Smooth muscle cell of the brain vasculature (primary cell): Measurements from ENCODE around the gene H2AZ2.
"Not testable (repeated sequence)": the region's sequence is repeated elsewhere in the genome, so short reads cannot be mapped to it uniquely, and the experiment has no call there.

Experiments used
- DNase-seq: peaks from one replicate; pipeline ENCODE4 v3.0.0-alpha.2; 2012; ENCODE audit warnings: low read depth, low spot score

H2AZ2 gene

DNA sequence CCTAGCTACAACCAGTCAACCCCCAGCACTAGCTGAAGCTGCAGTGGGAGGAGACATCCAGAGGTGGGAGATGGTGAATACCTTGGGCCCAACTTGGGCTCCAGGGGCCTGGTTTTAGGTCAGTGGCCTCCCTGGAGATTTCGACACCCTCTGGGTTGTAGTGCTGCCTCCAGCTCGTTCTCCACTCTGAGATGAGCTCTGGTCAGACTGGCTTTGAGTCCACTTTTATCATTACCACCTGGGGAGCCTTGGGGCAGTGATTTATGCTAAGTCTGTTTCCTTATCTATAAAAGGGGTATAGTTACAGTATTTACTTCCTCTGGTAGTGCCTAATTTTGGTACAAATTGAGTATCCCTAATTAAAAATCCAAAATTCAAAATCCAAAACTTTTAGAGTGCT lies 28.6 kb downstream of the H2AZ2 start:
- DNase-seq: no peak

DNA sequence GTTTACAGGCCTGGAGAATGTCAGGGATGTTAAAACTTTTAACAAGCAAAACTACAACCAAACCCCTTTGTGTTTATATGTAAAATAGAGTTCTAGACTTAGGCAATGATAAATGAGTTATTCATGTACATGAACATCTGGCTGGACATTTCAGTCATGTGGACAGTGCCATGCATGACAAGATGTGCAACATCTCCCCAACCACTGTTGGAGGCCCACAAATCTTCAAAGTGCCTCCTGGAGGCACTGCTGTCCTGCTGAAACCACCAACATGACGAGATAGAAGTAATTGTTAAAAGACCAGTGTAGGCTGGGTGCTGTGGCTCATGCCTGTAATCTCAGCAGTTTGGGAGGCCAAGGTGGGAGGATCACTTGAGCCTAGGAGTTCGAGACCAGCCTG lies 33.0 kb downstream of the H2AZ2 start:
- DNase-seq: no peak

DNA sequence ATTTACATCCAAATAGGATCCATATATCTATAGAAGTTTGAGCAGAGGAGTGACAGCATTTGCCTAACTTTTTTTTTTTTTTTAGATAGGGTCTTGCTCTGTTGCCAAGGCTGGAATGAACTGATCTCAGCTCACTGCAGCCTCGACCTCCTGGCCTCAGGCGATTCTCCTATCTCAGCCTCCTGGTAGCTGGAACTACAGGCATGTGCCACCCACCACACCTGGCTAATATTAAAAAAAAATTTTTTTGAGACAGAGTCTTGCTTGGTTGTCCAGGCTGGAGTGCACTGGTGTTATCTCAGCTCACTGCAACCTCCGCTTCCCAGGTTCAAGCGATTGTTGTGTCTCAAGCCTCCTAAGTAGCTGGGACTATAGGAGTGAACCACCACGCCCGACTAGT lies 36.3 kb downstream of the H2AZ2 start:
- no peak for DNase-seq

DNA sequence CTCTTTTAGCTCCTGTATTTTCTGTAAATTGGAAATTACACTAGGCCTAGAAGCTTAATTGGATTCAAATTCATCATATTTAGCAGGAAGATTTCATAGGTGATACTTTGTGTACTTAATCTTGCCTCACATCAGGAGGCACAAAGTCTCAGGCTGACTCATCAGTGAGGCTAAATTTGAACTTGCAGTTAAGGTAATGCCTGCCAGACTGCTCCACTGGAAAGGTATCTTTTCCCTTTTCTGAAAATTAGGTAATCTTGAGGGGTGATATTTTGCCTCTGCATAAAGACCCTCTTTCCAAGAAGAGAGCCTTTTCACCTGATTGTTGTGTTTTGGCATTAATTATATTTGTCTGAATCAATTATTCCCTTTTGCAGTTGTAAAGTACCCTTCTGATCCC lies 36.8 kb downstream of the H2AZ2 start:
- no peak for DNase-seq

DNA sequence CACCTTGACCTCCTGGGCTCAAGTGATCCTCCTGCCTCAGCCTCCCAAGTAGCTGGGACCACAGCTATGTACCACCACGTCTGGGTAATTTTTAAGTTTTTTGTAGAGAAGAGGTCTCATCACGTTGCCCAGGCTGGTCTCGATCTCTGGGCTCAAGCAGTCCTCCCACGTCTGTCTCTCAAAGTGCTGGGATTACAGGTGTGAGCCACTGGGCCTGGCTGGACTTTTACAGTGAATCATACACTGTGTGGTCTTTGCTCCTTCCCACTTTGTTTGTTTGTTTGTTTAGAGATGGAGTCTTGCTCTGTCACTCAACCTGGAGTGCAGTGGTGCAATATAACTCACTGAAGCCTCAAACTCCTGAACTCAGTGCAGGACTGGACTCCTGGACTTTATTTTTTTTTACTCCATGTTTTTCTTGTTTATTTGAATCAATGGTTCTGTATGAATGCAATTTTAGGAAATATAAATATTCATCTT lies 38.9 kb downstream of the H2AZ2 start:
- no peak for DNase-seq

DNA sequence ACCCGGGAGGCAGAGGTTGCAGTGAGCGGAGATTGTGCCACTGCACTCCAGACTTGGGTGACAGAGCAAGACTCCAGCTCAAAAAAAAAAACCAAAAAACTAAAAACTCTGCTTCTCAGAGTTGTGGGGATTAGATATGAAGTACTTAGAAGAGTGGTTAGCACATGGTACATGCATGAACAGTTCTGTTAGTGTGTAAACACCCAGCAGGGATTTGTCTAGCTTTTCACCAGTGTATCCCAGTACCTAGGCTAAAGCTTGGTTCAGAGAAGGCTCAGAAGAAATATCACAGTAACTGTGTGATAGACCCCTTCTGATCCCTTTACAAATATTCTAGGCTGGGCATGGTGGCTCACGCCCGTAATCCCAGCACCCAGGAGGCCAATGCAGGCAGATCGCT lies 41.9 kb downstream of the H2AZ2 start:
- no peak for DNase-seq

DNA sequence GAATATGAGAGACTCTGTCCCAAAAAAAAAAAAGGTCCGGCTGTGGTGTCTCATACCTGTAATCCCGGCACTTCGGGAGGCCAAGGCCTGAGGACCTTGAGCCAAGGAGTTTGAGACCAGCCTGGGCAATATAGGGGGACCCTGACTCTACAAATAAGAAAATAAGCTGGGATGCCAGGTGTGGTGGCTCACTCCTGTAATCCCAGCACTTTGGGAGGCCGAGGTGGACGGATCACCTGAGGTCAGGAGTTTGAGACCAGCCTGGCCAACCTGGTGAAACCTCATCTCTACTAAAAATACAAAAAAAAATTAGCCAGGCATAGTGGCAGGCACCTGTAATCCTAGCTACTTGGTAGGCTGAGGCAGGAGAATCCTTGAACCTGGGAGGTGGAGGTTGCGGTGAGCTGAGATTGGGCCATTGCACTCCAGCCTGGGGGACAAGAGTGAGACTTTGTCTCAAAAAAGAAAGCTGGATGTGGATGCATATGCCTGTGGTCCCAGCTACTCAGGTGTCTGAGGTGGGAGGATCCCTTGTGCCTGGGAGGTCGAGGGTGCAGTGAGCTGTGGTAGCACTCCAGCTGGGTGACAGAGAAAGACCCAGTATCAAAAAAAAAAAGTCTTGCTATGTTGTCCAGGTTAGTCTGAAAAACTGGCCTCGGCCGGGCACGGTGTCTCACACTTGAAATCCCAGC lies 43.9 kb downstream of the H2AZ2 start:
- not testable (repeated sequence) for DNase-seq

DNA sequence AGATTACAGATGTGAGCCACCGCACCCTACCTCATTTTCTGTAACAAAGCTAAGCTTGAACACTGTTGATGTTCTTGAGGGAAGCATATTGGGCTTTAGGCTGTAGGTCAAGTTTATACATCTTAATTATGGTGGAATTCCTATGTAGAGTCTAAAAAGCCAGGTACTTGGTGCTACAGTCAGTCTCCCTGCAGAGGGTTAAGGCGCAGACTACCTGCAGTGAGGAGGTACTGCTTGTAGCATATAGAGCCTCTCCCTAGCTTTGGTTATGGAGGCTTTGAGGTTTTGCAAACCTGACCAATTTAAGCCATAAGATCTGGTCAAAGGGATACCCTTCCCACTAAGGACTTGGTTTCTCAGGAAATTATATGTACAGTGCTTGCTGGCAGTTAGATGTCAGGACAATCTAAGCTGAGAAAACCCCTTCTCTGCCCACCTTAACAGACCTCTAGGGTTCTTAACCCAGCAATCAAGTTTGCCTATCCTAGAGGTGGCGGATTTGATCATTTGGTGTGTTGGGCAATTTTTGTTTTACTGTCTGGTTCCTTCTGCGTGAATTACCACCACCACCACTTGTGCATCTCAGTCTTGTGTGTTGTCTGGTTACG lies 45.4 kb downstream of the H2AZ2 start:
- DNase-seq: no peak

DNA sequence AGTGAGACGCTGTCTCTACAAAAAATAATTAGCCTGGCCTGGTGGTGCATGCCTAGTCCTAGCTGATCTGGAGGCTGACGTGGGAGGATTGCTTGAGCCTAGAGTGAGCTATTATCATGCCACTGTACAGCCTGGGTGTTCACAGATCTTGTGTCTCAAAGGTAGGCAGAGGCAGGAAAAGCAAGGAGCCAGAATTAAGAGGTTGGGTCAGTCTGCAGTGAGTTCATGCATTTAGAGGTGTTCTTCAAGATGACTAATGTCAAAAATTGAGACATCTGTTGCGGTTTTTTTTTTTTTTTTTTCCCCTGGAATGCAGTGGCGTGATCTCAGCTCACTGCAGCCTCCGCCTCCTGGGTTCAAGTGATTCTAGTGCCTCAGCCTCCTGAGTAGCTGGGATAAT lies 46.0 kb downstream of the H2AZ2 start:
- DNase-seq: no peak

DNA sequence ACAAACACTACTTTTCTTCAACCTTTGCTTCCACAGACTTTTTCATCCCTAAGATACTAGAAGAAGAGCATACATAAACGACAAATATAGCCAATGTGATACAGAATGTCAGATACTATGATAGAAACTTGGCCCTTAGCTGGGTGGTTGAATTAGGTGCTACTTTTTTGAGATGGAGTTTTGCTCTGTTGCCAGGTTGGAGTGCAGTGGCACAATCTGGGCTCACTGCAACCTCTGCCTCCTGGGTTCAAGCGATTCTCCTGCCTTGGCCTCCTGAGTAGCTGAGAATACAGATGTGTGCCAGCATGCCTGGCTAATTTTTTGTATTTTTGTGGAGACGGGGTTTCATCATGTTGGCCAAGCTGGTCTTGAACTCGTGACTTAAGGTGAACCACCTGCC lies 47.9 kb downstream of the H2AZ2 start:
- no peak for DNase-seq

DNA sequence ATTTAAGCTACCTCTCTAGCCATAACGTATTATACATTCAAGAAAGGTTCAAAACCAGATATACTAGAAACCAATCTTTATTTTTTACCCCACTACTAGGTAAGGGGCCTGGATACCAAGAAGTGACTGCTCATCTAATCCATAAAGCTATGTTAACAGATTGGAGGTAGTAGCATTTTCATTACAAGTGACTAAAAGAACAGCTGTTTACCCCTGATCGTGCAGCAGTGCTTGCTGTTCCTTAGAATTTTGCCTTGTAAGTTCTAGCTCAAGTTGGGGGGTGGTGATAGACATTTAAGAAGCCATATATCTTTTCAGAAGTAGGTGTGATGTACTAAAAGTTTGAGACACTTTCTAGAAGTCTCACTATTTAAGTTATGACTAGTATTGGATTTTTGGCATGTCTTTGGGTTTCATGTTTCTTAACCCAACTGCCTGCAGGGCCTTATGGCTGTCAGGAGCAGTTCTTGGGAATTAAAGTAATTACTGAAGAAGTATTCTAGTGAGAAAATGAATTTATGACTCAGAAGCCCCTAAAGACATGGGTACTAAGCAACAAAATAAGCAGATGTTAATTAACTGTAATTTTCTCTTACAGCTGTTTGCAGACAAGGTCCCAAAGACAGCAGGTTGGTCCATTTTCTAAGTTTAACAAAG lies 49.1 kb downstream of the H2AZ2 start:
- DNase-seq: no peak

DNA sequence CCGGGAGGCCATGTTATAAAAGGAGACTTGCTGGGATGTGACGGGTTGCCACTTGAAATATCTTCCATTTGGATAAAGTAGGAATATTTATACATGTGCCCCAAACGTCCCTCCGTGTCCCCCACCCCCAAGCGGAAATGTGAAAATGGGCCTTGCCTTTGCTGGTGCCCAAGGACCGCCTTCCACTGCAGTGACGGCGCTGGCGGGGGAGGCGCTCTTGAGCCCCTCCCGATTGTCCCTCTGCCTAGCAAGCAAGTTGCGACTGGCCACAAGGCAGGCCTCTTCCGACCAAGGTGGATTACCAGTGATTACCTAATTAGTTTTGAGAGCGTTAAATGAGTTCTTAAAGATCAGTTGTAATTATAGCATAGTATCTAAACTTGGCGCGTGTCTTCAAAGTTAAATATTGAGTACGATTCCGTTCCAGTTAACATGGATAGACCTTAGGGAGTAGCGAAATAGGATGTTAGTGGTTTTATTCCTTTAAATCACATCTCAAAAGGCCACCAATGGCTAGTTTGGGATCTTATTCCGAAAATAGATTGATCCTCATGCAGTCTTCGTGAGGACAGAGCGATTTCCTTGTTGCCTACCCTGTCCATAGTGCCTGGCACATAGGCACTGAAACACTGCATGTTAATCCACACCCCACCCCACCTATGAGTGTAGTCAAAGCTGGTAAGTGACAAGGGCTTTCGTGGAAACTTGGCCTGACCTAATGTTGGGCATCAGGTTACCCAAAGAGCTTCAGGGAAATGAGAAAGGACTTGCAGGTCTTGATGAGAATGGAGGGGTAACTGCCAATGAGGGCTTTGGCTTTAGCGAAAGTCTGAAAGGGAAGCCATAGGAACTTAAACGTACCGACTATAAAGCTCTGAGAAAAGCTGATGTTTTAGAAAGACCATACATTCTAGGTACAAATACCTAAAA lies 50.3 kb downstream of the H2AZ2 start:
- DNase-seq: peak; percentile 56

DNA sequence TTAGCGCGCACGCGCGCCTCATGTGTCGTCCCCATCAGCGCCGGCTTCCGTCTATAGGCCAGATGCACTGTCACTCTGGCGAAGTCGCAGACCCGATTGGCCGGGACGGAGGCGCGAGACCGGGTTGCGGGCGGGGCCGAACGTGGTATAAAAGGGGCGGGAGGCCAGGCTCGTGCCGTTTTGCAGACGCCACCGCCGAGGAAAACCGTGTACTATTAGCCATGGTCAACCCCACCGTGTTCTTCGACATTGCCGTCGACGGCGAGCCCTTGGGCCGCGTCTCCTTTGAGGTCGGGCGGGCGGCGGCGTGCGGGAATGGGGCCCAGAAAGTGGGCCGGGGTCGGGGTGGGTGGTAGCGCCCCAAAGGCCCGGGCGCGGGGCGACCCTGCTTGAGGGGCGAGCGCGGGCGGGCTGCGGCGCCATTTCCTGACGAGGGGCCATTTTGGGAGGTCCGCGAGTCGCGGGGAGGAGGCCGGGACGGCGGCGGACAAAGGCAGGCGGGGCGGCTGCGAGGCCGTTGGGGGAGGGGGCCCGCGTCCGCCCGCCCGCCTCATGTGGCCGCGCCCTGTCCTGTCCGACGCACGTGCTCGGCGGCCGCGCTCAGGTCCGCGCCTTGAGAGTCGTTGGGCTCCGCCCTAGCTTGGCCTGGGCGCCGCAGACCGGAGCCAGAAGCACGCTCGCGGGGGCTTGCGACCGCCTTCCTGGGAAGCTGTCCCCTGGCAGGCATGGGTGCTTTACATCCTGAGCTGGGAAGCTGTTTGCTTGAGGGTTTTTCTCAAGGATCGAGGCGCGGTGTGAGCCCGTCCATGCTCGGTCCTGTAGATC lies 51.2 kb downstream of the H2AZ2 start, which contains the start of gene PPIA:
PPIA (plus strand) TSS at position 178 of the 825 bp plus-strand sequence; CDS start at position 222, 44 bp downstream.
- DNase-seq: peak; percentile 96

DNA sequence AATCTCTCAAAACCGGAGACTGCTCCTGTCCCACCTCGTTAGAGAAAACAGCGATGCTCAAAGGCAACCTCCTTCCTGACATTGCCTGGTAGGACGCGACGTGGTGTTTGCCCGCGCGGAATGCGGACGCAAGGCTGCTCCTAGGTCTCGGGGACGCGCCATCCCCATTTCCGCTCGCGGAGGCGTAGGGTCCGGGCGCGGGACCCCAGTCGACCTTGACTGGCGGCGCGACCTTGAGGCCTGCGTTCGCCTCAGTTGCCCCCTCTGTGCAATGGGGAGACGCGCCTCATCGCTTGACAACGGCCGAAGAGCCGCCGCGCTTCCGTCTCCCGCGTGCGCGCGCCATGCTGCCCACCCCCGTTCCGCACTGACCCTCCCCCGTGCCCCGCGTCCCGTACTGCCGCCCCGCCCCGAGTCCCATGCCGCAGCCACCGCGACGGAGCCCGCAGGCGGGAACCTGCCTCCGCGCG lies 51.8 kb downstream of the H2AZ2 start:
- DNase-seq: no peak

DNA sequence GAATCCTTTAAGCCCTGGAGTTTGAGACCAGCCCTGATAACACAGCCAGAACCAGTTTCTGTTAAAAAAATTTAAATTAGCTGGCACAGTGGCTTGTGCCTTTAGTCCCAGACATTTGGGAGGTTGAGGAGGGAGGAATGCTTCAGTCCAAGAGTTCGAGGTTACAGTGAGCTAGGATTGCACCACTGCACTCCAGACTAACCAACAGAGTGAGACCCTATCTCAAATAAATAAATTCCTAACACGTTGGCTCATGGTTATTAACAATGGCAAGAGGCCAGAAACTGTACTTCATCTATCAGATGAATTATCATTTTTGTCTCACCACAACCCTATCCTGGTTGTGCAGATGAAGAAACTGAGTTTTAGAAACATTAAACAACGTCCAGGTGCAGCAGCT lies 53.6 kb downstream of the H2AZ2 start:
- no peak for DNase-seq

DNA sequence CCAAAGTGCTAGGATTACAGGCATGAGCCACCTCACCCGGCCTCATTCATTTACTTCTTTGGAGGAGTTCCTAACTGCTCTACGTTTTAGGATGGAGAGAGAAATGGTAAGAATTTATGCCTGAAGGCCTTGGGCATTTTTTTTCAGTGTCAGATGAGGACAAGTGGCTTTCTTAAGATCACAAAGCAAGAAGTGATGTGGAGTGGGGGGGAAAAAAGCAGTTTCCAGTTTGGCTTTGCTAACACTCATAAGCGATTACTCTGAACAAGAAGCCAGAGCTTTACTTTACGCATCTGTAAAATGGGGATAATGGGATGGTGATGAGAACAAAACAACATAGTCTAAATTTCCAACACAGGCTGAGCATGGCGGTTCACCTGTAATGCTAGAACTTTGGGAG lies 54.0 kb downstream of the H2AZ2 start:
- DNase-seq: no peak

DNA sequence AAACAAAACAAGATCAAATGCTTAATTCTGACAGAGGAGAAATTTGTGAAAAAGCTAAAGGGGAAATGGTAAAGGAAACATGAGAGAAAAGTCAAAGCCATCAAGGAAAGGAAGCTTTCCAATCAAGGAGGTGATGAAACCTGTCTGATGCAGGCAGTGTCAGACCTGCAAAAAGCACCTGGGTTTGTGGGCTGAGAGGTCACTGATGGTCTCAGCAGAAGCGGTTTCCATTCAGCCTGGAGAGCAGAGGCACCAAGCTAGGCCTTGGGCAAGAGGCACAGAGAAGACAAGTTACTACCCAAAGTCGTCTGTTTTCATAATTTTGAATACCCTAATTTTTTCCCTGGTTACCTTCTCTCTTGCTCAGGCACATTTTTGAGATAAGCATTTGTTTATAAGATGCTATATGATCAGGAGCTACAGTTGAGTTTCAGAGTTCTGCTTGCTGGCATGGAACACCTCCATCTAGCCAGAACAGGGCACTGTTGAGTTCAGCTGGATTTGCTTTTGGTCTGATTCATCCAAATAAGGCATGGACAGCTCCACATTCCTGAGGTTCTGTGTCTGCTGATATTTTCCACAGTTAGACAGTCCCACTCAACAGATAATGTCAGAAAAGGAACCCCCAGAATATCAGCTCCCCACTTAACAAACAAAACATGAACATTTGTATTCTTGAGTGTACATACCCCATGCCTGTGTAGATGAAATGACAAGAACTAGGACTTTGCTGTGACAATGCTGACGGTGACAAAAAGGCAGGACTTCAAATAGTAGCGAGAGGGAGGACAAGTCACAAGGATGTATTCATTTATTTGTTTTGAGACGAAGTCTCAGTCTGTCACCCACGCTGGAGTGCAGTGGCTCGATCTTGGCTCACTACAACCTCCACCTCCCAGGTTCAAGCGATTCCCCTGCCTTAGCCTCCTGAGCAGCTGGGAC lies 56.3 kb downstream of the H2AZ2 start:
- no peak for DNase-seq

DNA sequence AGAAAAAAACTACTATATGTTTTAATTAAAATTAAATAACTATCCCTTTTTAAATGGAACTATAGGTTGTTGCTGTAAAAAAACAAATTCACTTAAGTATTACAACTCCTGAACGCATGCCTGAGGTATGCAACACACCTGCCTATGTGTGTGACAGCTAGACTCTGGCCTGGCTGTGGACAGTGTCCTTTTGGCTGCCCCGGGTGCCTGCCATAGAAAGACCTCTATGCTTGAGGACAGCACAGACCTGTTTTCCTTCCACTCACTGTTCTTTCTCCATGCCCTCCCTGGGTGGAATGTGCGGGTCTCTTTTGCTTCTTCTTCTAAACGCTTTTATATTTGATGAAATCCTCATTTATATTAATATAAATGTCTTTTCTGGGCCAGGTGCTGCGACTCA lies 57.9 kb downstream of the H2AZ2 start:
- no peak for DNase-seq

DNA sequence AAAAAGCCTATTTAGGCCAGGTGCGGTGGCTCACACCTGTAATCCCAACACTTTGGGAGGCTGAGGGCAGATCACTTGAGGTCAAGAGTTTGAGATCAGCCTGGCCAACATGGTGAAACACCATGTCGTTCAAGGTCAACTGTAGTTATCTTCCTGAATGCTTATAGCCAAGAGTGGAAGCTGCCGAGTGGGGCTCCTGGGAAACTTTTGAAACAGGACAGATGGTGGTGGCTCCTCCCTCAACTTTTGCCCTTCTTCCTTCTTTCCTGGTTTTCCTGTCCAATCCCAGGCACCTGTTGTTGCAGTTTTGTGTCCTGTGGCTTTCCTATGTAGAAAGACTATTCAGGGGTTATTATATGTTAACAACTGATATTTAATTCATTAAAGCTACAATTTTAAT lies 60.1 kb downstream of the H2AZ2 start:
- DNase-seq: no peak

DNA sequence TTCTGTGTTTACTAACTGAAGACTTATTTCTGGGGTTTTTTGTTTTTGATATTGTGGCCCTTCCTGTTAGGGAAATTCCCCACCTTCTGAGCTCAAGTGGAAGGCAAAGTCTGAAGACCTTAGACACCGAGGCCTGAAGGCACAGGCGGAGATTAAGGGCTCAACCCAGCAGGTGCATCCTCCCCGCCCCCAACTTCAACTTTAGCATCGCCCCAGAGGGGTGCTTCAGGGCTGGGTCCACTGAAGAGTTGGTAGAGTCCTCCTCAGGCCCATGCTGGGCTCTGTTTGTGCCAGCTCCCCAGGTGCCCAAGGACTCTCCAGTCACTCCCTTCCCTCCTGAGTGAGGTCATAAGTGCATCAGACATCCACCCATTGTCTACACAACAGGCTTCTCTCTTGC lies 60.8 kb downstream of the H2AZ2 start:
- DNase-seq: no peak
